Dermis microvascular lymphatic vessel endothelial cell (primary cell): ENCODE results near the gene OGFOD3. TPM values are rescaled to one million over a fixed set of nuclear protein-coding genes. Genes with fewer than 3 reads are reported as not detected.

Source experiments
- total RNA-seq: library from RNA; depleted of rRNA; stranded (reverse); fragments of >200 nt; gene quantifications from 2 replicates; pipeline ENCODE4 v1.2.1, GENCODE V29; 2014

The OGFOD3 gene
- total RNA-seq, 1 donor from 2014 or later, result 24.1 TPM

Other genes starting within 250 kb of the OGFOD3 start
- 2.8 and 5.4 TPM in 2 replicates for gene CCDC57, start 205.7 kb downstream of the OGFOD3 start, total RNA-seq
- 62.3 and 95.6 TPM in 2 replicates for gene SLC16A3, start 189.5 kb downstream of the OGFOD3 start, total RNA-seq
- 36.1 and 56.0 TPM in 2 replicates for gene CSNK1D, start 144.9 kb downstream of the OGFOD3 start, total RNA-seq
- not detected in 2 replicates for gene CD7, start 101.0 kb downstream of the OGFOD3 start, total RNA-seq
- gene SECTM1, start 84.8 kb downstream of the OGFOD3 start, total RNA-seq, result 0.26 and 1.9 TPM in 2 replicates
- not detected in 2 replicates for gene TEX19, start 59.3 kb downstream of the OGFOD3 start, total RNA-seq
- gene UTS2R, start 46.8 kb downstream of the OGFOD3 start, total RNA-seq, result not detected in 2 replicates
- gene HEXD, start 239 bp downstream of the OGFOD3 start, total RNA-seq, result 6.8 and 15.7 TPM in 2 replicates
- gene CYBC1, start 32.2 kb upstream of the OGFOD3 start, total RNA-seq, result 30.6 and 58.8 TPM in 2 replicates
- gene NARF, start 40.2 kb upstream of the OGFOD3 start, total RNA-seq, result 56.0 and 123 TPM in 2 replicates
- gene FOXK2, start 101.1 kb upstream of the OGFOD3 start, total RNA-seq, result 18.0 and 29.8 TPM in 2 replicates
- 51.0 and 74.8 TPM in 2 replicates for gene WDR45B, start 229.9 kb upstream of the OGFOD3 start, total RNA-seq